Measurements from ENCODE around the gene RDH13.
A peak's percentile ranks its signal among the peaks of the same experiment; 100 is the strongest.
"Not testable (repeated sequence)": the region's sequence is repeated elsewhere in the genome, so short reads cannot be mapped to it uniquely, and the experiment has no call there.

The RDH13 gene

GRCh38 chr19:55014714-55015113 lies 48.2 kb downstream of the RDH13 start:
- no peak for DNase-seq (ENCODE audit: low read depth)

GRCh38 chr19:55013596-55013995 lies 49.4 kb downstream of the RDH13 start:
- no peak for DNase-seq (ENCODE audit: low read depth)

- no peak for DNase-seq (ENCODE audit: low read depth)
Measured at GRCh38 chr19:55012306-55012705, 50.6 kb downstream of the RDH13 start.

GRCh38 chr19:55010561-55010960 lies 52.4 kb downstream of the RDH13 start:
- DNase-seq (ENCODE audit: low read depth): not testable (repeated sequence)

GRCh38 chr19:55008781-55009180 lies 54.2 kb downstream of the RDH13 start:
- not testable (repeated sequence) for DNase-seq (ENCODE audit: low read depth)

- DNase-seq (ENCODE audit: low read depth): not testable (repeated sequence)
Measured at GRCh38 chr19:55008189-55008588, 54.8 kb downstream of the RDH13 start.

GRCh38 chr19:55007537-55007936 lies 55.4 kb downstream of the RDH13 start:
- DNase-seq (ENCODE audit: low read depth): not testable (repeated sequence)

- DNase-seq (ENCODE audit: low read depth): not testable (repeated sequence)
Measured at GRCh38 chr19:55006795-55007194, 56.2 kb downstream of the RDH13 start.

- peak; percentile 25 for DNase-seq (ENCODE audit: low read depth)
Measured at GRCh38 chr19:55005684-55006488, 57.1 kb downstream of the RDH13 start.

- DNase-seq (ENCODE audit: low read depth): no peak
Measured at GRCh38 chr19:55000761-55001160, 62.2 kb downstream of the RDH13 start.

GRCh38 chr19:54998751-54999239 lies 64.2 kb downstream of the RDH13 start:
- DNase-seq (ENCODE audit: low read depth): not testable (repeated sequence)

- no peak for DNase-seq (ENCODE audit: low read depth)
Measured at GRCh38 chr19:54995561-54995960, 67.4 kb downstream of the RDH13 start.
